Skeletal muscle satellite cell (primary cell): ENCODE data around the gene C17orf113.

Experiments
- H3K27me3 ChIP-seq: 2 replicates; pipeline ENCODE4 v1.7.0; 2013; ENCODE audit warnings: low read length; ENCODE audit not compliant: control insufficient read depth, insufficient read depth
- H3K36me3 ChIP-seq: 2 replicates; pipeline ENCODE4 v1.7.0; 2013; ENCODE audit warnings: mild to moderate bottlenecking, control low read depth, low read length; ENCODE audit not compliant: insufficient read depth
- H3K4me1 ChIP-seq: 2 replicates; pipeline ENCODE4 v1.7.0; 2013; ENCODE audit warnings: low read length; ENCODE audit not compliant: control insufficient read depth, insufficient read depth
- H3K4me2 ChIP-seq: 2 replicates; pipeline ENCODE4 v1.7.0; 2013; ENCODE audit warnings: mild to moderate bottlenecking, low read length
- H3K4me3 ChIP-seq: 2 replicates; pipeline ENCODE4 v1.7.0; 2013; ENCODE audit warnings: low read length
- H3K9ac ChIP-seq: 2 replicates; pipeline ENCODE4 v1.7.0; 2013; ENCODE audit warnings: mild to moderate bottlenecking, low read depth, low read length, moderate library complexity
- H3K9me3 ChIP-seq: replicated peaks from 2 replicates; pipeline ENCODE4 v1.7.0; 2013; ENCODE audit warnings: mild to moderate bottlenecking, control low read depth, low read length

The C17orf113 gene

DNA sequence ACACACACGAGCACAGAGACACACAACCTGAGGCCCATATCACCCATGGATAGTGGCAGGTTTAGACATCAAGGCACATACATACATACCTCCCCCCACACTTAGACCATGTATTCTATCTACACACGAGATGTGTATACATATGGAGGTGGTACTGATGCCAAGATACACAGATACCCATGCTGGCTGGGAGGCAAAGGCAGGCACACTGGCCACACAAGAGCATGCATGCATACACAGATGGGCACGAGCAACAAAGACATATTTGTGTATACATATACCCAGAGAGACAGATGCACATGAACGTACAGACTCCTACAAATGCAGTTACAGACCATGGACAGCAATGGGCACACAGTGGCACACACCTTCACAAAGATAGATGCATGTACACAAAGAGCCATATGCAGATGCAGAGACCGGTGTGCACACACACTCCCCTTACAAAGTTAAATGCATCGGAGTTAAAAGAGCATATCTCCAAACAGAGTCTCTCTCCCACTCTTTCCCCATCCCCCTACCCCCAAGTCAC, 2.0 kb upstream of the C17orf113 start:
- Histone ChIP-seq H3K27me3 (peaks cover 76% of the 10 kb centered on the region), H3K4me3 (no peak overlapping the region), H3K36me3 (no peaks in the 10 kb centered on the region), H3K4me1 (no peaks in the 10 kb centered on the region), H3K4me2 (no peak overlapping the region), H3K9me3 (no peaks in the 10 kb centered on the region), H3K9ac (no peak overlapping the region)

DNA sequence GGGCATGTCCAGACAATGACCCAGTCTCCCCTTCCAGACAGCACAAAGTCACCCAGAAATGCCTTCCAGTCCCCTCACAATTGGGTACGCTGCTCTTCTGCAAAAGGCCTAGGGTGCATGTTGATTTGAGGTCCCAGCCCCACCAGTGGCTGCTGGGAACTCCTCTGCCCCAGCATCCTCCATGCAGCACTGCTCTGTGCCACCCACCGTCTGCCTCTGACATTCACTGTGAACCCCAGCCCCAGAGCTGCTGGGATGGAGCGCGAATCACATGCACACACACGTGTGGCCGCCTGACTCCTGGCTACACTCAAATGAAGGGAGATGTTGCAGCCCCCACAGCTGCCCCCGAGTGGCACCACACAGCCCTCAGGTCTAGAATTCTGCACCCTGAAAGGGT, 1.2 kb upstream of the C17orf113 start:
- peaks cover 70% of the 10 kb centered on the region for H3K27me3 ChIP-seq
- H3K4me3 ChIP-seq = no peak overlapping the region
- H3K9ac ChIP-seq = no peak overlapping the region
- H3K4me1 ChIP-seq = no peaks in the 10 kb centered on the region
- H3K9me3 ChIP-seq = no peaks in the 10 kb centered on the region
- no peaks in the 10 kb centered on the region for H3K36me3 ChIP-seq
- no peak overlapping the region for H3K4me2 ChIP-seq

DNA sequence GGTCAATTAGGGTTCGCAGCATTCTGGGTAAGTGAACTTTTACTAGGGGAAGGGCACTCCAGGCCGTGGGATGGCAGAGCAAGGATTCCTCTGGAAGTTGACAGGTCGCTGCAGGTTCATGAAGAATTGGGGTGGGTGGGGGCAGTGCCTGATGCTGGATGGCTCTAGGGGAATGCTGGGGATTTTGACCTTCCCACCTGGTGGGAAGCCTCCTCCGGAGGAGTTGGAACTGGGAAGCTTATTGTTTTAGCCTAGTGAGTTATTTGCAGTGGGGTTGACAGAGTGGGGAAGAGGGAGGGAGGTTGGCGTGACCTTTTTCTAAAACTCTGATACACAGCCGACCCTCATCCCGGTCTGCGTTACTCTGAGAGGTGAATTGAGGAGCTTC, 606 bp upstream of the C17orf113 start:
- H3K9ac ChIP-seq = no peak overlapping the region
- H3K36me3 ChIP-seq = no peaks in the 10 kb centered on the region
- peaks cover 64% of the 10 kb centered on the region for H3K27me3 ChIP-seq

DNA sequence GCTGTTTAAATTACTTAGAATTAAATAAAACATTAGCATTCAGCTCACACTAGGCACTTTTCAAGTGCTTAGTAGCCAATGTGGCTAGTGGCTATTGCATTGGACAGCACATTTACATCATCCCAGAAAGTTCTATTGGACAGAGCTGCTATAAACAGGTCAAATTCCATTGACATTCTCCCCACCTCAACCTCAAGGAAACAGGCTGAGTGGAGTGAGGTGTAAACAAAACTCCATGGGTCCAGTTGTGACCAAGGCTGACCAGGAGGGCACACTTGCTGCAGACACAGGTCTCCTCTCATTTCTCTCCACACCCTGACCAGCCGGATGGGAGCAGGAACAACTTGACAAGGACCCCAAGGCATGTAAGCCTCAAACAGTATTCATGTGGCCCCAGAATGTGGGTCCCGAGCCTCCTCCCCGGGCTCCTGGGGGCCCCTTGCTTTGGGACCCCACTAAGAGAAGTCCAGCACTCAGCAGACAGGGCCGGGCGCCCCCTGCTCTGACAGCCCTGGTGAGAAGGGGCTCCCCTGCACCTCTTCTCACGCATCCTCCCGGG, 488 bp downstream of the C17orf113 start:
- Histone ChIP-seq H3K9ac (peak overlapping the region; percentile 65), H3K4me2 (peak overlapping the region; percentile 82), H3K36me3 (no peaks in the 10 kb centered on the region), H3K27me3 (peaks cover 59% of the 10 kb centered on the region), H3K4me3 (peak overlapping the region; percentile 68), H3K4me1 (no peaks in the 10 kb centered on the region), H3K9me3 (no peaks in the 10 kb centered on the region)

More for the DNA sequence above, 606 bp upstream of the C17orf113 start:
- no peaks in the 10 kb centered on the region for H3K9me3 ChIP-seq
- H3K4me2 ChIP-seq = peak overlapping the region; percentile 82
- H3K4me3 ChIP-seq = peak overlapping the region; percentile 48
- H3K4me1 ChIP-seq = no peaks in the 10 kb centered on the region

DNA sequence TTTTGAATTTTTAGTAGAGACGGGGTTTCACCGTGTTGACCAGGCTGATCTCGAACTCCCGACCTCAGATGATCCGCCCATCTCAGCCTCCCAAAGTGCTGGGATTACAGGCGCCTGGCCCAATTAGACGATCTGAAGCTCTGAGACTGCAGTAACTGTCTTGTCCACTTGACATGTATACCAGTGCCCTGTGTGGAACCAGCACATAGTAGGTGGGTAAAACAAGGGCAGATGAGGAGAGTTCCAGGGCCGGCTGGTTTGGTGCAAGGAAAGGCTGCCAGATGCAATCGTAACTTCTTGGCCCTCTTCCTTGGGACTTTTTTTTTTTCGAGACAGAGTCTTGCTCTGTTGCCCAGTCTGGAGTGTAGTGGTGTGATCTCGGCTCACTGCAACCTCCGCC, 3.1 kb downstream of the C17orf113 start:
- Histone ChIP-seq H3K27me3 (peaks cover 35% of the 10 kb centered on the region), H3K36me3 (no peaks in the 10 kb centered on the region), H3K4me1 (no peaks in the 10 kb centered on the region), H3K9me3 (no peaks in the 10 kb centered on the region), H3K4me2 (no peak overlapping the region), H3K4me3 (no peak overlapping the region), H3K9ac (no peak overlapping the region)

DNA sequence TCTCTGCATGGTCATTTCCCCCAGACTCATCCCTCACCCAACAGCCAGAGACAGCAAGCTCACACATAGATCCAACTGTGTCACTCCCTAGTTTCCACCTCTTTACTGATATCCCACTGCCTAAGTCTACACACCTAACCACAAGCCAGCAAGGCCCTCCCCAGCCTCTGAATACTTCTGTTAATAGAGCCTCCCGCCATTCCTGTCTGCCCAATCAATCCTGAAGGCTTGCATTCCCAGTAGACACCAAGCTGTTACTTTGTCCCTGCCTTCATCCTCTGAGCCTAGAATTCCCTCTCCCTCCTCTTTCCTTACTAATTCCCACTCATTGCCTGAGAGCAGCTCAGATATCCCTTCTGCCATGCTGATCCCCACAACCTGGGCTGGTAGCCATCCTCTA, 4.7 kb downstream of the C17orf113 start:
- Histone ChIP-seq H3K27me3 (peaks cover 20% of the 10 kb centered on the region), H3K9me3 (no peaks in the 10 kb centered on the region), H3K4me3 (no peak overlapping the region), H3K36me3 (no peaks in the 10 kb centered on the region), H3K9ac (no peak overlapping the region), H3K4me1 (no peaks in the 10 kb centered on the region), H3K4me2 (no peak overlapping the region)

DNA sequence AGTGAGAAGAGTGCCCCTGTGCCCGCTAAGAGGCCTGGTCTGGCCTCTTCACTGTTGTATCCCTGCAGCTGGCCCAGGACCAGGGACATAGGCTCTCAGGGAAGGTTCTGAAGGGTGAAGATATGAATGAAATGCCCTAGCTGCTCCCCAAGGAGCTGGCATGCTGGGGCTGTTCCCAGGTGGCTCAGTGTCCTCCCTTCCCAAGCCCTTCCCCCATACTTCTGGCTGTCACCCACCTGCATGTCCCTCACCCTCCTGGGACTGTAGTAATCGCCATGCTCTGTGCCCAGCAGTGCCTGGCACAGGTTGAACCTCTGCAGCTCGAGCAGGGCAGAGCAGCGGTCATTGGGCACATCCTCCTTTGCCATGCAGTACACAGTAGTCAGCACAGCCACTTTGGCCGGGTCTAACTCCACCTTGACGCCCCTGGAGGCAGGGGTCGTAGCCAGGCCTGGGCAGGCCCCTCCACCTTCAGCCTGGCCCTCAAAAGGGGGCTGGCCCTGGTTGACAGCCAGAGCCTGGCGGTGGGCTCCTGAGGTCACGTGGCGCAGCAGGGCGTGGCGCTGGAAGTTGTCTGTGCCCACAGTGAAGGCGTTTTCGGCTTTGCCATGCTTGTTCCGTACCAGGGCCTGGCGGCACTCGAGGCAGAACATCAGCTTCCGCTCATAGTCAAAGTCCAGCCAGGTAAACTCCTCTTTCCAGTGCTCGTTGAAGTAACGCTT, 7.6 kb downstream of the C17orf113 start:
- no peaks in the 10 kb centered on the region for H3K9me3 ChIP-seq
- H3K4me3 ChIP-seq = no peak overlapping the region
- H3K36me3 ChIP-seq = no peaks in the 10 kb centered on the region
- peaks cover 6% of the 10 kb centered on the region for H3K27me3 ChIP-seq
- H3K9ac ChIP-seq = no peak overlapping the region
- no peaks in the 10 kb centered on the region for H3K4me1 ChIP-seq
- H3K4me2 ChIP-seq = no peak overlapping the region

DNA sequence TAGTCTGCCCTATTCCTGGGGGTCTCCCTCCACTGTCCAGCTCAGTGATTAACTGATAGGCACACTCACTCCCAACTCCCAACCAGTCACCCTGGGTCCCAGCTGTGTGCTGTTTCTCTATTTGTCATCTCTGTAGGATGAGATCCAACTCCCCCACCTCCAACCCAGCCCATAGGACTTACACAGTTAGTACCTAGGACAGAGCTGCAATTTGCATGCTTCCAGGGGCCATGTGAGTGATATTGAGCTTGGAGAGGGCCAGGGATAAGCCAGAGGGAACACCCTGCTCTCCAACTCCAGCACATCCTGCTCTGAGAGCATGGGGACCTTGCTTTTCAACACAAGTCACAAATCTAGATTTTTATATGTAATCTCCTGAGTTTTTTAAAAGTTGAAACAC, 8.8 kb downstream of the C17orf113 start:
- Histone ChIP-seq H3K9me3 (no peaks in the 10 kb centered on the region), H3K27me3 (peaks cover 6% of the 10 kb centered on the region), H3K36me3 (no peaks in the 10 kb centered on the region), H3K4me2 (no peak overlapping the region), H3K4me3 (no peak overlapping the region), H3K4me1 (no peaks in the 10 kb centered on the region), H3K9ac (no peak overlapping the region)

DNA sequence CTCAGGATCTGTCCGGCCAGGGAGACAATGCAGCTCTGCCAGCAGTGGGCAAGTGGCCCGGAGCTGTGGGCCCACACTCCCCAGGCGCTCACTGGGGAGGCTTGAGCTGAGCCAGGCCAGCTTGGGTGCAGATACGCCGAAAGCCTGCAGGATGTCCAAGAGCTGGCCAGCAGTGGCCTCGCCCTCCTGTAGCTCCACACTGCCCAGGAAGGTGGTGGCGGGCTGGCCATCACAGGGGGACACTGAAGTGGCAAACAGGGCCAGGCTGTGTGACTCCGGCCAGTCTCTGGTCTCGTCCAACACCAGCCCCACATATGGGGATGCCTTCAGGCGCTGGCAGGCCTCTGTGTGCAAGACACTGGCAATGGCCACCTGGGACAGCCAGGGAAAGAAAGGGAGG, 9.6 kb downstream of the C17orf113 start:
- H3K4me3 ChIP-seq = no peak overlapping the region
- no peaks in the 10 kb centered on the region for H3K36me3 ChIP-seq
- peaks cover 4% of the 10 kb centered on the region for H3K27me3 ChIP-seq
- H3K9me3 ChIP-seq = no peaks in the 10 kb centered on the region
- H3K4me1 ChIP-seq = no peaks in the 10 kb centered on the region
- H3K4me2 ChIP-seq = no peak overlapping the region
- H3K9ac ChIP-seq = no peak overlapping the region

DNA sequence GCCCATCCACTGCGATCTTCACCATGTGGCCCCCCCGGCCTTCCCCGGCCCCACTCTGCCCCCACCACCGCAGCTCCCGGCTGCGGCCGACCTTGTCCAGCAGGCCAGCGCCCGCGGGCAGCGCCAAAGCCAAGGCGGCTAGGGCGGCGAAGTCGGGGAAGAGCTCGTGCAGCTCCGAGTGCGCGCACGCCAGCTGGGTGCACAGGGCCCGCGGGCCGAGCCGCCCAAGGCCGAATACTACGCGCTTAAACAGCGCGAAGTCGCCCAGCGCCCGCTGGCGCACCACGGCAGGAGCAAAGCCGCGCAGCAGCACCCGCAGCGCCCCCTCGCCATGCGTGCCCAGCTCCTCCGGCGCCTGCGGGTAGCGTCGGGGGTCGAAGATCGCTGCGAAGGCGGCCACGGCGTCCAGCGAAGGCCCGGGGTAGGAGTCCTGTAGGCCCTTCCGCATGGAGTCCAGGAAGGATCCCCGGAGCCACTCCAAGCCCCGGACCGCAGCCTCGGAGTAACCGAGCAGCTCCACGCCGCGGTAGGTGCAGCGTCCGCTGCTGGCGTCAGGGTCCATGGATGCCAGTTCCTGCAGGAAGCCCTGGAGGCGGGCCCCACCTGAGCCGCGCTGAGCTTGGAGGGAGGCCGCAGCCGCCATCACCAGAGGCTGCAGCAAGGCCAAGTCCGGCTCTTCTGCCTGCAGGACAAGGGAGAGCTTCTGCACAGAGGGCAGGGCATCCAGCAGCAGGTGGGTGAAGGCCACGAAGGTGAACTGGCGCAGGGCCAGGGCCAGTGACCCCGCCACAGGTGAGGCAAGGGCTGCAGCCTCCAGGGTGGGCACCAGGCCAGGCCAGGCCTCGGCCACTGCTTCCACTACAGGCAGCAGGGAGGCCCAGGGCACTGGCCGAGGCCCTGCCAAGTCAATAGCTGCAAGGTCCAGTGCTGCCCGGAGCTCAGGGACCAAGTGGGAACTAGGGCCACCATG, 10.3 kb downstream of the C17orf113 start:
- H3K4me1 ChIP-seq = no peaks in the 10 kb centered on the region
- H3K4me2 ChIP-seq = no peak overlapping the region
- H3K36me3 ChIP-seq = no peaks in the 10 kb centered on the region
- H3K27me3 ChIP-seq = no peaks in the 10 kb centered on the region
- H3K4me3 ChIP-seq = no peak overlapping the region
- H3K9ac ChIP-seq = no peak overlapping the region
- no peaks in the 10 kb centered on the region for H3K9me3 ChIP-seq

DNA sequence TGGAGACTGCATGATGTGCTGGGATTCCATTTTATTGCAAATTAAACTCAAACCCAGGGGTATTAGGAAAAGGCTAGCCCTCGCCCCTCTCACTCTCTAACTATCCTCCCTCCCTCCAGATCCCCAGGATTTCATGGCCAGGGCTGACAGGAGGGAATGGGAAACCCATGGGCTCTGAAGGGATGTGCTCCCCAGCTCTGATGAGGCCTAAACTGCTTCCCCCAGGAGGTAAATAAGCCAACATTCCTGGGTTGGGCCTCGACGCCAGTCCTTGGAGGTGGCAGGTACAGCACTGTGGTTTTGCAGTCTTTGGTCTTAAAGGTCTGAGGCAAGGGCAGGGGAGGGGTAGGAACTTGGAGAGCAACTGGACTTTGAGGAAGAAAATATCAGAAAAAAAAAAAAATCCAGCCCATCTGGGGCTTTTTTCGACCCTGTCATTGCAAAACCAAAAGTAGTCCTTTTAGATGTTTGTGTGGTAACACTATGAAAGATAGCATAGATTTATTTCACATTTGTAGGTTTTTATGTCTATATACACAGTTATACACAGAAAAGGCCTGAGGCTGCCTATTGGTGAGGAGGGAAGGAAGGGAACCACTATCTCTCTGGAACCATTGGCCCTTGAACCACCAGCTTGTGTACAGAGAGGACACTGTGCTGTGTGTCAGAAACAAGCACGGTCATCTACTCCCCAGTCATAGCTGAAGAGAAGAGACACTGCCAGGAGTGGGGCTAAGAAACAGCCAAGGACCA, 12.0 kb downstream of the C17orf113 start:
- H3K27me3 ChIP-seq = peaks cover 6% of the 10 kb centered on the region
- H3K9me3 ChIP-seq = no peaks in the 10 kb centered on the region
- H3K4me2 ChIP-seq = no peak overlapping the region
- no peak overlapping the region for H3K9ac ChIP-seq
- no peaks in the 10 kb centered on the region for H3K4me1 ChIP-seq
- no peaks in the 10 kb centered on the region for H3K36me3 ChIP-seq
- no peak overlapping the region for H3K4me3 ChIP-seq
